ENCODE measurements around the gene BTBD19.

The BTBD19 gene

GRCh38 chr1:44862829-44863401 lies 54.6 kb downstream of the BTBD19 start:
- in situ Hi-C loops (cut with MboI; ENCODE audit: low sequenced_read_pairs, unreplicated experiment) = no loop called here
- DNase-seq (ENCODE audit: low spot score) = no peak
- TF ChIP-seq, protein P1, sequence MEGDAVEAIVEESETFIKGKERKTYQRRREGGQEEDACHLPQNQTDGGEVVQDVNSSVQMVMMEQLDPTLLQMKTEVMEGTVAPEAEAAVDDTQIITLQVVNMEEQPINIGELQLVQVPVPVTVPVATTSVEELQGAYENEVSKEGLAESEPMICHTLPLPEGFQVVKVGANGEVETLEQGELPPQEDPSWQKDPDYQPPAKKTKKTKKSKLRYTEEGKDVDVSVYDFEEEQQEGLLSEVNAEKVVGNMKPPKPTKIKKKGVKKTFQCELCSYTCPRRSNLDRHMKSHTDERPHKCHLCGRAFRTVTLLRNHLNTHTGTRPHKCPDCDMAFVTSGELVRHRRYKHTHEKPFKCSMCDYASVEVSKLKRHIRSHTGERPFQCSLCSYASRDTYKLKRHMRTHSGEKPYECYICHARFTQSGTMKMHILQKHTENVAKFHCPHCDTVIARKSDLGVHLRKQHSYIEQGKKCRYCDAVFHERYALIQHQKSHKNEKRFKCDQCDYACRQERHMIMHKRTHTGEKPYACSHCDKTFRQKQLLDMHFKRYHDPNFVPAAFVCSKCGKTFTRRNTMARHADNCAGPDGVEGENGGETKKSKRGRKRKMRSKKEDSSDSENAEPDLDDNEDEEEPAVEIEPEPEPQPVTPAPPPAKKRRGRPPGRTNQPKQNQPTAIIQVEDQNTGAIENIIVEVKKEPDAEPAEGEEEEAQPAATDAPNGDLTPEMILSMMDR (IDR thresholded peaks at IDR 0.05; ENCODE audit: borderline replicate concordance, control extremely low read depth, extremely low read depth, insufficient read depth, missing control alignments) = no peak
